Endothelial cell of umbilical vein (primary cell): ENCODE measurements around the gene CDC42SE1. TPM values are rescaled to one million over a fixed set of nuclear protein-coding genes. Genes with fewer than 3 reads are reported as not detected.

Experiments
- BruUV-seq: library from RNA; stranded (reverse); fragments of 400-500 nt; replicated peaks from 2 replicates; lab custom pipeline; 2021; lab: Mats Ljungman, UMichigan
- CTCF ChIA-PET: fragments of 300-600, 350-600 bp; sonication (Branson Sonifier 250); formaldehyde crosslinking; loops from one replicate; lab custom pipeline; 2021; ENCODE audit warnings: antibody characterized with exemption, inconsistent platforms; lab: Charles Lee
- POLR2A ChIA-PET: fragments of 300-600, 350-600 bp; sonication (Branson Sonifier 250); formaldehyde crosslinking; loops from one replicate; lab custom pipeline; 2021; ENCODE audit warnings: antibody characterized with exemption, inconsistent platforms; lab: Charles Lee
- DNase-seq: peaks from one replicate; pipeline ENCODE4 v3.0.0-alpha.2; 2011; ENCODE audit warnings: low read depth, low spot score
- FAIRE-seq: peaks from 2 replicates; lab custom pipeline; 2011; peaks lifted over from hg19 to GRCh38; lab: Jason Lieb, UNC
- H2AFZ ChIP-seq: 2 replicates; pipeline ENCODE4 v1.6.0; 2012; ENCODE audit warnings: low read depth, low read length, control low read depth, inconsistent platforms
- H3K27ac ChIP-seq: 2 replicates; pipeline ENCODE4 v1.5.1; 2011; ENCODE audit warnings: low read depth, mild to moderate bottlenecking, control low read depth, low read length, moderate library complexity; ENCODE audit not compliant: insufficient read depth
- H3K27me3 ChIP-seq, 2 experiments: 2 replicates each; pipeline versions ENCODE4 v1.6.0 to v1.6.1; 2011; ENCODE audit warnings: low read length in 2 of 2, mixed read lengths in 1 of 2; ENCODE audit not compliant: control insufficient read depth in 2 of 2, insufficient read depth in 2 of 2
- H3K36me3 ChIP-seq, 2 experiments: 2 replicates in 1 of 2; 3 replicates in 1 of 2; pipeline ENCODE4 v1.5.1; 2011; ENCODE audit warnings: low read length in 2 of 2, mild to moderate bottlenecking in 1 of 2, moderate library complexity in 1 of 2; ENCODE audit not compliant: control insufficient read depth in 2 of 2, insufficient read depth in 2 of 2; ENCODE audit errors: extremely low read depth in 1 of 2
- H3K4me1 ChIP-seq: 3 replicates; pipeline ENCODE4 v1.5.1; 2011; ENCODE audit warnings: mild to moderate bottlenecking, low read length; ENCODE audit not compliant: control insufficient read depth, insufficient read depth; ENCODE audit errors: extremely low read depth
- H3K4me2 ChIP-seq: 2 replicates; pipeline ENCODE4 v1.6.1; 2011; ENCODE audit warnings: low read length, control low read depth, mixed read lengths; ENCODE audit not compliant: insufficient read depth
- H3K4me3 ChIP-seq, 3 experiments: fragments of 200-600 bp in 1 of 3; sonication (generic), shearing (Covaris generic) in 1 of 3; replicated peaks in 1 of 3; 2 replicates each; pipeline ENCODE4 v1.5.1; 2011 to 2016; ENCODE audit warnings: control low read depth in 3 of 3, low read length in 3 of 3, mild to moderate bottlenecking in 2 of 3, inconsistent platforms in 1 of 3, low read depth in 1 of 3, moderate library complexity in 1 of 3; ENCODE audit not compliant: insufficient read depth in 1 of 3
- H3K79me2 ChIP-seq: 2 replicates; pipeline ENCODE4 v1.6.0; 2012; ENCODE audit warnings: low read length, inconsistent platforms; ENCODE audit not compliant: control insufficient read depth, insufficient read depth
- H3K9ac ChIP-seq: replicated peaks from 2 replicates; pipeline ENCODE3; 2011; ENCODE audit warnings: low read length, control low read depth; ENCODE audit not compliant: insufficient read depth; ENCODE audit errors: extremely low read depth
- H3K9me1 ChIP-seq: replicated peaks from 3 replicates; pipeline ENCODE4 v1.6.0; 2011; ENCODE audit warnings: mild to moderate bottlenecking, low read length; ENCODE audit not compliant: control insufficient read depth, insufficient read depth; ENCODE audit errors: extremely low read depth
- H3K9me3 ChIP-seq: replicated peaks from 2 replicates; pipeline ENCODE4 v1.5.1; 2012; ENCODE audit warnings: low read length, inconsistent platforms; ENCODE audit not compliant: control insufficient read depth, insufficient read depth
- H4K20me1 ChIP-seq: replicated peaks from 2 replicates; pipeline ENCODE3; 2011; ENCODE audit warnings: mild to moderate bottlenecking, low read length; ENCODE audit not compliant: control insufficient read depth, insufficient read depth; ENCODE audit errors: extremely low read depth
- CTCF ChIP-seq, 2 donors: IDR thresholded peaks; 1 replicate in 1 of 2; 2 replicates in 1 of 2; pipeline ENCODE4 v1.5.1; 2011; ENCODE audit warnings: low read length in 2 of 2, mild to moderate bottlenecking in 2 of 2, moderate library complexity in 2 of 2, control low read depth in 1 of 2, inconsistent platforms in 1 of 2, low read depth in 1 of 2; ENCODE audit not compliant: insufficient read depth in 1 of 2; ENCODE audit errors: extremely low read depth in 1 of 2
- EZH2 ChIP-seq: IDR thresholded peaks from 2 replicates; pipeline ENCODE4 v1.6.1; 2012; ENCODE audit warnings: borderline replicate concordance, low read depth, mild to moderate bottlenecking, moderate library complexity, low read length, inconsistent platforms; ENCODE audit not compliant: severe bottlenecking
- FOS ChIP-seq: IDR thresholded peaks from 2 replicates; pipeline ENCODE4 v1.6.1; 2011; ENCODE audit warnings: mild to moderate bottlenecking, low read length, moderate library complexity, borderline replicate concordance; ENCODE audit not compliant: insufficient read depth
- GATA2 ChIP-seq: IDR thresholded peaks from 2 replicates; pipeline ENCODE4 v1.7.0; 2011; ENCODE audit warnings: low read depth, mild to moderate bottlenecking, moderate library complexity, mixed read lengths, low read length; ENCODE audit not compliant: insufficient read length, insufficient read depth
- JUN ChIP-seq: IDR thresholded peaks from 2 replicates; pipeline ENCODE4 v1.6.1; 2011; ENCODE audit warnings: borderline replicate concordance, low read depth; ENCODE audit not compliant: insufficient read length, insufficient read depth
- MAX ChIP-seq: IDR thresholded peaks from 2 replicates; pipeline ENCODE4 v1.6.1; 2011; ENCODE audit not compliant: insufficient read depth, insufficient read length
- MYC ChIP-seq: IDR thresholded peaks from one replicate; pipeline ENCODE4 v1.6.1; 2011; ENCODE audit warnings: mild to moderate bottlenecking, low read depth, low read length
- POLR2A ChIP-seq: IDR thresholded peaks from 2 replicates; pipeline ENCODE4 v1.6.1; 2012; ENCODE audit warnings: low read depth, mild to moderate bottlenecking, control low read depth, low read length
- POLR2AphosphoS5 ChIP-seq: IDR thresholded peaks from 2 replicates; pipeline ENCODE4 v1.6.1; 2012; ENCODE audit warnings: low read depth, mild to moderate bottlenecking, control low read depth, low read length, moderate library complexity; ENCODE audit not compliant: insufficient read depth
- dilution Hi-C: fragments of 300-500 bp; cut with MboI; formaldehyde crosslinking; loops from one replicate; pipeline ENCODE4 v1.15.0; 2019; ENCODE audit warnings: low sequenced_read_pairs; ENCODE audit not compliant: extremely low pct_ligation_motif_present
- intact Hi-C: fragments of 100-400 bp; cut with micrococcal nuclease; formaldehyde crosslinking; loops from one replicate; pipeline ENCODE4 v1.10.0; 2022
- polyA plus RNA-seq, 4 experiments: library from polyadenylated mRNA; depleted of rRNA in 3 of 4; stranded (reverse) in 3 of 4; unstranded in 1 of 4; fragments of >200 nt; gene quantifications; 2 replicates each; pipeline versions ENCODE4 v1.2.1 to v1.2.3, GENCODE V29; 2011 to 2012; ENCODE audit warnings: missing spikeins in 1 of 4
- total RNA-seq: library from RNA; stranded (reverse); gene quantifications from 2 replicates; pipeline ENCODE4 v1.2.3, GENCODE V29; 2021

Gene CDC42SE1
- total and polyA plus RNA-seq, 2 donors (not counting 3 experiments of a cell fraction or from before 2014, with no cell fraction given), result 59.6 to 85.9 TPM

- intact Hi-C loops, result loop anchor here (1.0 to 2.0 kb wide), 7 partner anchors 9 to 181 kb away; partner anchors contain the start of genes PRUNE1, SCNM1, SEMA6C and TNFAIP8L2
- dilution Hi-C loops, result no loop called here
- TSS peak; percentile 80 for BruUV-seq
These were observed 11.3 kb upstream of the CDC42SE1 start, which contains the start of gene GABPB2 for GRCh38 chr1:151070474-151071276. GABPB2 (plus strand) TSS chr1:151070761; CDS start chr1:151088190, 17,429 bp downstream.

More at GRCh38 chr1:151070474-151071276, 11.3 kb upstream of the CDC42SE1 start, which contains the start of gene GABPB2:
- peak within 1 kb of the TSS; percentile 80 for H3K27ac ChIP-seq
- peak; percentile 85 for FAIRE-seq
- TF ChIP-seq MYC (peak; percentile 51), FOS (no peak), GATA2 (no peak), EZH2 (no peak), POLR2A (no peak), POLR2AphosphoS5 (peak; percentile 84), CTCF (IDR thresholded peaks at IDR 0.05; ENCODE audit: extremely low read depth in 1 of 2, insufficient read depth in 1 of 2, low read depth in 1 of 2, low read length in 2 of 2) (peak; percentile 79 to 99), JUN (no peak), MAX (no peak)
- no peaks in the 10 kb centered on the region for H4K20me1 ChIP-seq
- no peaks in the 10 kb centered on the region for H3K27me3 ChIP-seq
- ChIA-PET POLR2A (interaction anchor here (0.7 to 1.8 kb wide), 3 partner anchors 8 to 85 kb away, joined by 3 to 5 read pairs (median 3); partner anchors contain the start of gene MLLT11), CTCF (interaction anchor here (0.6 to 3.0 kb wide), 17 partner anchors 11 to 181 kb away, joined by 3 to 39 read pairs (median 5); partner anchors contain the start of genes C1orf56, CDC42SE1, LYSMD1 and MINDY1)
- H3K9me1 ChIP-seq, result no peaks in the 10 kb centered on the region
- peaks cover 21% of the 10 kb centered on the region for H3K79me2 ChIP-seq
- H3K4me3 ChIP-seq, result peak within 1 kb of the TSS; percentile 44 to 73 (median 62)
- H3K9ac ChIP-seq, result peak within 1 kb of the TSS; percentile 84
- peaks cover 0 to 5% of the 10 kb centered on the region in 2 experiments for H3K36me3 ChIP-seq
- H3K4me1 ChIP-seq, result no peaks in the 10 kb centered on the region
- DNase-seq, result peak; percentile 95
- H2AFZ ChIP-seq, result peak within 1 kb of the TSS; percentile 7
- H3K4me2 ChIP-seq, result peak within 1 kb of the TSS; percentile 15
- no peaks in the 10 kb centered on the region for H3K9me3 ChIP-seq
